Measurements from ENCODE around the gene NME4.

Gene NME4

GRCh38 chr16:371515-372301, 25.3 kb upstream of the NME4 start:
- Histone ChIP-seq H3K4me3 (replicated peaks; ENCODE audit: low read depth, low read length) (no peak overlapping the region), H3K27me3 (replicated peaks; ENCODE audit: control insufficient read depth, insufficient read depth, low read length) (no peaks in the 10 kb centered on the region), H3K36me3 (ENCODE audit: control insufficient read depth, insufficient read depth, low read length) (peaks cover 50% of the 10 kb centered on the region)
- TF ChIP-seq, protein P1, sequence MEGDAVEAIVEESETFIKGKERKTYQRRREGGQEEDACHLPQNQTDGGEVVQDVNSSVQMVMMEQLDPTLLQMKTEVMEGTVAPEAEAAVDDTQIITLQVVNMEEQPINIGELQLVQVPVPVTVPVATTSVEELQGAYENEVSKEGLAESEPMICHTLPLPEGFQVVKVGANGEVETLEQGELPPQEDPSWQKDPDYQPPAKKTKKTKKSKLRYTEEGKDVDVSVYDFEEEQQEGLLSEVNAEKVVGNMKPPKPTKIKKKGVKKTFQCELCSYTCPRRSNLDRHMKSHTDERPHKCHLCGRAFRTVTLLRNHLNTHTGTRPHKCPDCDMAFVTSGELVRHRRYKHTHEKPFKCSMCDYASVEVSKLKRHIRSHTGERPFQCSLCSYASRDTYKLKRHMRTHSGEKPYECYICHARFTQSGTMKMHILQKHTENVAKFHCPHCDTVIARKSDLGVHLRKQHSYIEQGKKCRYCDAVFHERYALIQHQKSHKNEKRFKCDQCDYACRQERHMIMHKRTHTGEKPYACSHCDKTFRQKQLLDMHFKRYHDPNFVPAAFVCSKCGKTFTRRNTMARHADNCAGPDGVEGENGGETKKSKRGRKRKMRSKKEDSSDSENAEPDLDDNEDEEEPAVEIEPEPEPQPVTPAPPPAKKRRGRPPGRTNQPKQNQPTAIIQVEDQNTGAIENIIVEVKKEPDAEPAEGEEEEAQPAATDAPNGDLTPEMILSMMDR (IDR thresholded peaks at IDR 0.05; ENCODE audit: insufficient read depth, low read length, poor library complexity, severe bottlenecking), result no peak
- no peak for DNase-seq (ENCODE audit: extremely low read depth, insufficient read length)

DNA sequence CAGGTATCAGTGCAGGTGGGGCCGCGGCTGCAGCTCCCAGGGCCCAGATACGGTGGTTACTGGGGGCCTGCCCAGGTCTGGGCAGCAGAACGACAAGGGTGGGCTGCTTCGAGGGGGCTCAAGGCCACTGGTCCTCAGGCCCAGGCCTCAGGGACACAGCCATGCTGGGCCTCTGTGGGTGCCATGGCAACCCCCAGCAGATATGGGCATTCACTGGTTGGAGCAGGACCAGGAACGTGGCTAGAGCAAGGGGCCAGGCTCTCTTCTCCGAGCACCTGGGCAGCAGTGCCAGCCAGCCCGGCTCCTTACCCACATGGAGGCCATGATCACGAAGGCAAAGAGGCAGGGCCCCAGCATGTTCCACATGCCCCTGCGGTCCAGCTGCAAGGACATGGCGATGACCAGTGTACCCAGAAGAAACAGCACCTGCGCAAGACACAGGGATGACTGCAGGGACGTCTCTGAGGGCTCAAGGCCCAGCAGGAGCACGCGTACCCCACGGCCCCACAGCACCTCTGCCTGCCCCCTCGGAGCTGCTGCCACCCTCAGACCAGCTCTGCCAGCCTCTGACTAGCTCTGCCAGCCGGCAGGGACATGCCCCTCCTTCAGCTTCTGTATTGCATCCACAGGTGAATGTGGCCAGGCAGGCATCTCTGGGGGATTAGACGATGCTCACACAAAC, 24.6 kb upstream of the NME4 start:
- TF ChIP-seq, protein P1 (IDR thresholded peaks at IDR 0.05; ENCODE audit: insufficient read depth, low read length, poor library complexity, severe bottlenecking), result no peak
- Histone ChIP-seq H3K27me3 (replicated peaks; ENCODE audit: control insufficient read depth, insufficient read depth, low read length) (no peaks in the 10 kb centered on the region), H3K36me3 (ENCODE audit: control insufficient read depth, insufficient read depth, low read length) (peaks cover 47% of the 10 kb centered on the region), H3K4me3 (replicated peaks; ENCODE audit: low read depth, low read length) (no peak overlapping the region)
- DNase-seq (ENCODE audit: extremely low read depth, insufficient read length), result no peak

DNA sequence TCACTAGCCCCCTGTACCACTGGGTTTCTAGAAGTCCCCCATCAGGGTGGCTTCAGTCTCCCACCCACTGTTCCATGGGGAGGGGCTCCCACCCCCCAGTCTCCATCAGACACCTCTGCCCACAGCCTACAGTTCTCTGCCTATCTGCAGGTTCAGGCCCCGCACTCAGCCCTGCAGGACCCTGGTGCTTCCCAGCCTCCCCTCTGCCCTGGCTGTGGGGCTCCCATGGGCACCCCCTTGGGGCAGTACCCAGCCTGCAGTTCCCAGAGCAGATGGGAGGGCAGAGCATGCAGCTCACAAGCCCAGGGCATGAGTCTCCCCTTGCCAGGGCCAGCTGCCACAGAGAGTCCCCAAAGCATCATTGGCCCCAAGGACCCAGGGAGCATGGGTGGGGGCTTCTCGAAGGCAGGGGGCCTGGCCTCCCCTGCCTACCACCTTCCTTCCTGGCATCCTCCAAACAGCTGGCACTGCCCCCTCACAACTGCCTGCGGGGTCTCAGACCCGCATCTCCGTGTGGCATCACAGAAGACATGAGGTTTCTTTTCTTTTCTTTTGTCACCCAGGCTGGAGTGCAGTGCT, 23.9 kb upstream of the NME4 start:
- TF ChIP-seq, protein P1 (IDR thresholded peaks at IDR 0.05; ENCODE audit: insufficient read depth, low read length, poor library complexity, severe bottlenecking), result no peak
- peaks cover 42% of the 10 kb centered on the region for H3K36me3 ChIP-seq (ENCODE audit: control insufficient read depth, insufficient read depth, low read length)

DNA sequence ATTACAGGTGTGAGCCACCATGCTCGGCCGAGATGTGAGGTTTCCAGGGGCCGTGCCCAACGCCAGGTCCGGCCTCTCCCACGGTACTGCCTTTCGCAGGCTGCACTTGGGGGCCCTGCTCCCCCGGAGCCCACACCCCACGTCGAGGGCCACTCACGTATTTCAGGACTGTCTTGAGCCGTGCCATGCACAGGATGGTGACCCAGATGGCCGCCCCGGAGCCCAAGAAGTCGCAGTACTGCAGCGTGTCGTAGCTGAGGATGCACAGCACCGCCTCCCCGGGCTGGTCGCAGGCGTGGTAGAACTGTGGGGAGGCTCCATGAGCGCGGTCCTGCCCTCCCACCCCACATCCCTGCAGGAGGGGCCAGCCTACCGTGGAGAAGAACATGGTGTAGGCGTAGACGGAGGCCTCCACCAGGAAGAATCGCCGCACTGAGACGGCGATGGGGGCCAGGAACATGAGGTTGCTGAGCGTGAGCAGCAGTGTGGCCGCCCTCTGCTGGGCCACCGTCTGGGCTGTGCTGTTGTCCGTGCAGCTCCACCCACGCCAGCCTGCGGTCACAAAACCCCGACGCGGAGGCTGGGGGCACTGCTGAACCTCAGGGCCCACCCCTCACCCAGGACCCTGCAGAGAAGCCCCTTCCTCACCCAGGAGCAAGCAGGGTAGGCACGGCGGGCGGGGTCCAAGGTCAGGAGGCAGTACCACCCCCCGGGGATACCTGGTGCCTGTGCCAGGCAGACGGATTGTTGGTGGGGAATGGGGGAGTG, 23.0 kb upstream of the NME4 start:
- Histone ChIP-seq H3K36me3 (ENCODE audit: control insufficient read depth, insufficient read depth, low read length) (peaks cover 34% of the 10 kb centered on the region), H3K27me3 (replicated peaks; ENCODE audit: control insufficient read depth, insufficient read depth, low read length) (no peaks in the 10 kb centered on the region), H3K4me3 (replicated peaks; ENCODE audit: low read depth, low read length) (no peak overlapping the region)
- TF ChIP-seq, protein P1 (IDR thresholded peaks at IDR 0.05; ENCODE audit: insufficient read depth, low read length, poor library complexity, severe bottlenecking), result no peak
- DNase-seq (ENCODE audit: extremely low read depth, insufficient read length), result no peak

More for the DNA sequence above, 23.9 kb upstream of the NME4 start:
- Histone ChIP-seq H3K27me3 (replicated peaks; ENCODE audit: control insufficient read depth, insufficient read depth, low read length) (no peaks in the 10 kb centered on the region), H3K4me3 (replicated peaks; ENCODE audit: low read depth, low read length) (no peak overlapping the region)
- DNase-seq (ENCODE audit: extremely low read depth, insufficient read length), result no peak

GRCh38 chr16:374616-374926, 22.4 kb upstream of the NME4 start:
- H3K27me3 ChIP-seq (replicated peaks; ENCODE audit: control insufficient read depth, insufficient read depth, low read length), result no peaks in the 10 kb centered on the region
- no peak overlapping the region for H3K4me3 ChIP-seq (replicated peaks; ENCODE audit: low read depth, low read length)
- DNase-seq (ENCODE audit: extremely low read depth, insufficient read length), result no peak
- TF ChIP-seq, protein P1 (IDR thresholded peaks at IDR 0.05; ENCODE audit: insufficient read depth, low read length, poor library complexity, severe bottlenecking), result no peak
- peaks cover 32% of the 10 kb centered on the region for H3K36me3 ChIP-seq (ENCODE audit: control insufficient read depth, insufficient read depth, low read length)

Measured in GM06990 (cell line).